Fibroblast of the aortic adventitia (primary cell): Measurements from ENCODE around the gene MUC13. TPM values are rescaled to one million over a fixed set of nuclear protein-coding genes. Genes with fewer than 3 reads are reported as not detected.

Experiments used
- DNase-seq: peaks from one replicate; pipeline ENCODE4 v3.0.0-alpha.2; 2010; ENCODE audit warnings: low read depth
- H3K4me3 ChIP-seq: 2 replicates; pipeline ENCODE4 v1.5.1; 2011; ENCODE audit warnings: low read depth, mild to moderate bottlenecking, control low read depth, low read length, moderate library complexity
- CTCF ChIP-seq: IDR thresholded peaks from 2 replicates; pipeline ENCODE4 v1.5.1; 2011; ENCODE audit warnings: mild to moderate bottlenecking, low read length, control low read depth, inconsistent platforms; ENCODE audit not compliant: insufficient read depth
- total RNA-seq: library from RNA; depleted of rRNA; stranded (reverse); fragments of >200 nt; gene quantifications from 2 replicates; pipeline ENCODE4 v1.2.3, GENCODE V29; 2012; ENCODE audit warnings: low replicate concordance

The MUC13 gene
- total RNA-seq, 1 donor = not detected

GRCh38 chr3:124938896-124939295 lies 4.3 kb upstream of the MUC13 start:
- no peak for DNase-seq
- peak; percentile 19 for TF ChIP-seq CTCF
- no peak overlapping the region for H3K4me3 ChIP-seq

GRCh38 chr3:124937049-124937448 lies 2.5 kb upstream of the MUC13 start:
- TF ChIP-seq CTCF = no peak
- no peak overlapping the region for H3K4me3 ChIP-seq
- DNase-seq = no peak

GRCh38 chr3:124935794-124936542 lies 1.4 kb upstream of the MUC13 start:
- TF ChIP-seq CTCF = no peak
- no peak for DNase-seq
- no peak overlapping the region for H3K4me3 ChIP-seq

- no peak overlapping the region for H3K4me3 ChIP-seq
- no peak for DNase-seq
- TF ChIP-seq CTCF = no peak
These were observed 713 bp upstream of the MUC13 start for GRCh38 chr3:124935264-124935663.

- DNase-seq = peak; percentile 86
- H3K4me3 ChIP-seq = no peak overlapping the region
- TF ChIP-seq CTCF = peak; percentile 79
These were observed 6.0 kb downstream of the MUC13 start for GRCh38 chr3:124928333-124929202.

GRCh38 chr3:124927574-124928045 lies 6.9 kb downstream of the MUC13 start:
- no peak for DNase-seq
- H3K4me3 ChIP-seq = no peak overlapping the region
- no peak for TF ChIP-seq CTCF
